Suprapubic skin (tissue), 4 donors: ENCODE measurements around the gene NQO2. TPM values are rescaled to one million over a fixed set of nuclear protein-coding genes. Genes with fewer than 3 reads are reported as not detected.

Experiments used
- DNase-seq, 2 donors: peaks; one replicate each; pipeline ENCODE4 v3.0.0-alpha.2; 2019; ENCODE audit warnings: low spot score in 2 of 2
- H3K27ac ChIP-seq: fragments of 200-600 bp; sonication (generic); one replicate; pipeline ENCODE4 v1.5.1; 2019
- H3K27me3 ChIP-seq: fragments of 200-600 bp; sonication (generic); one replicate; pipeline ENCODE4 v1.5.1; 2019
- H3K36me3 ChIP-seq: fragments of 200-600 bp; sonication (generic); one replicate; pipeline ENCODE4 v1.5.1; 2019
- H3K4me1 ChIP-seq: fragments of 200-600 bp; sonication (generic); one replicate; pipeline ENCODE4 v1.5.1; 2019
- H3K4me3 ChIP-seq: fragments of 200-600 bp; sonication (generic); one replicate; pipeline ENCODE4 v1.5.1; 2019; ENCODE audit warnings: mild to moderate bottlenecking
- H3K9me3 ChIP-seq: fragments of 200-600 bp; sonication (generic); one replicate; pipeline ENCODE4 v1.5.1; 2019
- CTCF ChIP-seq, 2 donors: fragments of 200-600 bp in 1 of 2; fragments of 450-650 bp in 1 of 2; sonication (generic) in 1 of 2; IDR thresholded peaks; one replicate each; pipeline ENCODE4 v1.5.1; 2016 to 2019; ENCODE audit warnings: antibody characterized with exemption in 2 of 2, mild to moderate bottlenecking in 1 of 2, moderate library complexity in 1 of 2
- EP300 ChIP-seq: sonication (generic); formaldehyde crosslinking; IDR thresholded peaks from one replicate; pipeline ENCODE4 v1.6.1; 2017; ENCODE audit warnings: antibody characterized with exemption
- POLR2A ChIP-seq, 2 donors: fragments of 450-650 bp; IDR thresholded peaks; one replicate each; pipeline ENCODE4 v1.6.1; 2017; ENCODE audit warnings: antibody characterized with exemption in 2 of 2, mild to moderate bottlenecking in 2 of 2, moderate library complexity in 2 of 2
- POLR2AphosphoS5 ChIP-seq, 3 donors: sonication (generic); formaldehyde crosslinking; IDR thresholded peaks; one replicate each; pipeline ENCODE4 v1.6.1; 2017; ENCODE audit warnings: antibody characterized with exemption in 3 of 3
- WGBS: methylation state at CpG from one replicate; pipeline ENCODE4 v1.1.5; 2018; 5-methylcytosine and 5-hydroxymethylcytosine counted together
- total RNA-seq, 4 donors: library from RNA; depleted of rRNA; stranded (reverse); fragments of >200 nt; gene quantifications; one replicate each; pipeline ENCODE4 v1.1.0, GENCODE V29; 2016

The NQO2 gene
- total RNA-seq, 4 donors from 2014 or later, result 22.8 to 40.4 (median 38.3) TPM

- no peaks in the 10 kb centered on the region for H3K9me3 ChIP-seq
- no peak overlapping the region for H3K27ac ChIP-seq
- TF ChIP-seq POLR2A (IDR thresholded peaks at IDR 0.05), result no peak
- no peak for TF ChIP-seq POLR2AphosphoS5 (IDR thresholded peaks at IDR 0.05)
- no peak for TF ChIP-seq CTCF (IDR thresholded peaks at IDR 0.05)
- TF ChIP-seq EP300, result no peak
- peaks cover 6% of the 10 kb centered on the region for H3K36me3 ChIP-seq
- 61% methylated on average over 5 of the region's 5 CpGs for WGBS
- H3K4me3 ChIP-seq, result no peak overlapping the region
- H3K27me3 ChIP-seq, result no peaks in the 10 kb centered on the region
- peaks cover 42% of the 10 kb centered on the region for H3K4me1 ChIP-seq
- DNase-seq, result no peak
These were observed 42.6 kb upstream of the NQO2 start for GRCh38 chr6:2956930-2957685.

- no peaks in the 10 kb centered on the region for H3K9me3 ChIP-seq
- TF ChIP-seq POLR2A (IDR thresholded peaks at IDR 0.05) (no peak), POLR2AphosphoS5 (IDR thresholded peaks at IDR 0.05) (no peak), CTCF (IDR thresholded peaks at IDR 0.05) (no peak), EP300 (no peak)
- DNase-seq, result no peak
- no peak overlapping the region for H3K27ac ChIP-seq
- WGBS, result 73% methylated on average over 6 of the region's 11 CpGs
- no peaks in the 10 kb centered on the region for H3K27me3 ChIP-seq
- H3K4me3 ChIP-seq, result no peak overlapping the region
- H3K4me1 ChIP-seq, result peaks cover 35% of the 10 kb centered on the region
- H3K36me3 ChIP-seq, result peaks cover 6% of the 10 kb centered on the region
These were observed 41.9 kb upstream of the NQO2 start for GRCh38 chr6:2957696-2958330.

GRCh38 chr6:2958331-2958711 is 41.4 kb upstream of the NQO2 start:
- 53% methylated on average over 15 of the region's 18 CpGs for WGBS
- DNase-seq, result no peak
- H3K9me3 ChIP-seq, result no peaks in the 10 kb centered on the region
- no peak for TF ChIP-seq CTCF (IDR thresholded peaks at IDR 0.05)
- TF ChIP-seq POLR2A (IDR thresholded peaks at IDR 0.05), result no peak
- no peak for TF ChIP-seq POLR2AphosphoS5 (IDR thresholded peaks at IDR 0.05)
- TF ChIP-seq EP300, result no peak
- no peak overlapping the region for H3K4me3 ChIP-seq
- peaks cover 6% of the 10 kb centered on the region for H3K36me3 ChIP-seq
- H3K4me1 ChIP-seq, result peaks cover 32% of the 10 kb centered on the region
- H3K27me3 ChIP-seq, result no peaks in the 10 kb centered on the region
- H3K27ac ChIP-seq, result peak overlapping the region; percentile 40

- no peak overlapping the region for H3K4me3 ChIP-seq
These were observed 40.9 kb upstream of the NQO2 start for GRCh38 chr6:2958776-2959175.

GRCh38 chr6:2959909-2960719 is 39.6 kb upstream of the NQO2 start:
- H3K4me3 ChIP-seq, result no peak overlapping the region
- TF ChIP-seq POLR2AphosphoS5 (IDR thresholded peaks at IDR 0.05), result no peak
- no peak for TF ChIP-seq POLR2A (IDR thresholded peaks at IDR 0.05)
- TF ChIP-seq EP300, result no peak
- TF ChIP-seq CTCF (IDR thresholded peaks at IDR 0.05), result no peak
- no peak for DNase-seq
- H3K4me1 ChIP-seq, result peaks cover 32% of the 10 kb centered on the region
- H3K9me3 ChIP-seq, result no peaks in the 10 kb centered on the region
- no peaks in the 10 kb centered on the region for H3K27me3 ChIP-seq
- peaks cover 5% of the 10 kb centered on the region for H3K36me3 ChIP-seq
- H3K27ac ChIP-seq, result no peak overlapping the region
- 78% methylated on average over 11 of the region's 12 CpGs for WGBS

More at GRCh38 chr6:2958776-2959175, 40.9 kb upstream of the NQO2 start:
- no peaks in the 10 kb centered on the region for H3K27me3 ChIP-seq
- WGBS, result 87% methylated on average over 9 of the region's 9 CpGs
- H3K36me3 ChIP-seq, result peaks cover 6% of the 10 kb centered on the region
- no peak for DNase-seq
- H3K4me1 ChIP-seq, result peaks cover 32% of the 10 kb centered on the region
- no peaks in the 10 kb centered on the region for H3K9me3 ChIP-seq
- H3K27ac ChIP-seq, result peak overlapping the region; percentile 40
- TF ChIP-seq POLR2A (IDR thresholded peaks at IDR 0.05) (no peak), EP300 (no peak), POLR2AphosphoS5 (IDR thresholded peaks at IDR 0.05) (no peak)
